GM23338 (cell line): ENCODE data around the gene ANKS1B. TPM values are rescaled to one million over a fixed set of nuclear protein-coding genes. Genes with fewer than 3 reads are reported as not detected.

Experiments
- ATAC-seq: fragments of 200-7000 bp; cut with Tn5 transposase; 3 replicates; pipeline ENCODE4 v1.9.1; 2020
- DNase-seq: peaks from one replicate; pipeline ENCODE4 v3.0.0-alpha.2; 2015; ENCODE audit warnings: low spot score
- H2AFZ ChIP-seq: fragments of 200-600 bp; sonication (generic); 2 replicates; pipeline ENCODE4 v1.8.0; 2016; ENCODE audit warnings: antibody characterized with exemption, mild to moderate bottlenecking, moderate library complexity
- H3F3A ChIP-seq: fragments of 200-600 bp; sonication (generic); replicated peaks from 2 replicates; pipeline ENCODE4 v1.8.0; 2017; ENCODE audit warnings: antibody characterized with exemption, mixed run types, low read depth
- H3K27ac ChIP-seq: fragments of 200-600 bp; sonication (generic); 2 replicates; pipeline ENCODE4 v1.6.1; 2016; ENCODE audit warnings: low read depth
- H3K27me3 ChIP-seq: fragments of 200-600 bp; sonication (generic); 2 replicates; pipeline ENCODE4 v1.8.0; 2016; ENCODE audit warnings: mild to moderate bottlenecking, mixed run types, moderate library complexity; ENCODE audit not compliant: insufficient read depth
- H3K36me3 ChIP-seq: fragments of 200-600 bp; sonication (generic); 2 replicates; pipeline ENCODE4 v1.8.0; 2016; ENCODE audit warnings: mild to moderate bottlenecking; ENCODE audit not compliant: insufficient read depth
- H3K4me1 ChIP-seq: fragments of 200-600 bp; sonication (generic); 2 replicates; pipeline ENCODE4 v1.8.0; 2016; ENCODE audit warnings: mild to moderate bottlenecking, moderate library complexity; ENCODE audit not compliant: insufficient read depth
- H3K4me2 ChIP-seq: fragments of 200-600 bp; sonication (generic); 2 replicates; pipeline ENCODE4 v1.7.1; 2017; ENCODE audit warnings: mixed run types
- H3K4me3 ChIP-seq: fragments of 200-600 bp; sonication (generic); 2 replicates; pipeline ENCODE4 v1.6.1; 2016; ENCODE audit warnings: mixed run types
- H3K79me2 ChIP-seq: fragments of 200-600 bp; sonication (generic); replicated peaks from 2 replicates; pipeline ENCODE4 v1.8.0; 2017; ENCODE audit warnings: mild to moderate bottlenecking; ENCODE audit not compliant: insufficient read depth
- H3K9me2 ChIP-seq: fragments of 200-600 bp; sonication (generic); 2 replicates; pipeline ENCODE4 v1.8.0; 2017; ENCODE audit not compliant: insufficient read depth
- H4K20me1 ChIP-seq: fragments of 200-600 bp; sonication (generic); replicated peaks from 2 replicates; pipeline ENCODE4 v1.8.0; 2017; ENCODE audit warnings: mild to moderate bottlenecking; ENCODE audit not compliant: insufficient read depth
- H3K27ac Mint-ChIP-seq: 2 replicates; pipeline ENCODE4 v1.8.0; 2020; ENCODE audit warnings: inconsistent platforms, mild to moderate bottlenecking, moderate library complexity, mixed read lengths
- H3K27me3 Mint-ChIP-seq: 3 replicates; pipeline ENCODE4 v1.8.0; 2022; ENCODE audit warnings: low read depth, mild to moderate bottlenecking, moderate library complexity, mixed read lengths, inconsistent platforms; ENCODE audit not compliant: insufficient read depth, poor library complexity
- H3K36me3 Mint-ChIP-seq: 3 replicates; pipeline ENCODE4 v1.8.0; 2021; ENCODE audit warnings: low read depth, mild to moderate bottlenecking, inconsistent platforms, moderate library complexity, mixed read lengths
- H3K4me1 Mint-ChIP-seq: 3 replicates; pipeline ENCODE4 v1.8.0; 2020; ENCODE audit warnings: mild to moderate bottlenecking, inconsistent platforms, mixed read lengths
- H3K4me3 Mint-ChIP-seq: 3 replicates; pipeline ENCODE4 v1.8.0; 2021; ENCODE audit warnings: moderate library complexity, mild to moderate bottlenecking, inconsistent platforms, mixed read lengths
- H3K9me3 Mint-ChIP-seq: 3 replicates; pipeline ENCODE4 v1.8.0; 2020; ENCODE audit warnings: moderate library complexity, mild to moderate bottlenecking, inconsistent platforms, mixed read lengths
- STAT1 ChIP-seq: IDR thresholded peaks from one replicate; pipeline ENCODE4 v1.6.1; 2016; ENCODE audit warnings: antibody characterized with exemption; ENCODE audit not compliant: unreplicated experiment
- polyA plus RNA-seq: library from polyadenylated mRNA; unstranded; fragments of >200 nt; fragmentation: Nextera tagmentation; extraction: Ambion mirVana; gene quantifications from 2 replicates; pipeline ENCODE4 v1.2.1, GENCODE V29; 2016
- total RNA-seq: library from RNA; depleted of rRNA; stranded (reverse); fragments of >200 nt; shearing (Covaris generic); gene quantifications from 2 replicates; pipeline ENCODE4 v1.2.3, GENCODE V29; 2014
- TF ChIP-seq, protein P1 (sequence below): fragments of 250-450 bp; sonication (Bioruptor Pico); IDR thresholded peaks from 2 replicates; pipeline ENCODE4 v1.5.0; 2020; ENCODE audit warnings: mild to moderate bottlenecking, moderate library complexity

Gene ANKS1B
- total and polyA plus RNA-seq, 2 experiments from 2014 or later, result 4.3 to 5.8 TPM

DNA sequence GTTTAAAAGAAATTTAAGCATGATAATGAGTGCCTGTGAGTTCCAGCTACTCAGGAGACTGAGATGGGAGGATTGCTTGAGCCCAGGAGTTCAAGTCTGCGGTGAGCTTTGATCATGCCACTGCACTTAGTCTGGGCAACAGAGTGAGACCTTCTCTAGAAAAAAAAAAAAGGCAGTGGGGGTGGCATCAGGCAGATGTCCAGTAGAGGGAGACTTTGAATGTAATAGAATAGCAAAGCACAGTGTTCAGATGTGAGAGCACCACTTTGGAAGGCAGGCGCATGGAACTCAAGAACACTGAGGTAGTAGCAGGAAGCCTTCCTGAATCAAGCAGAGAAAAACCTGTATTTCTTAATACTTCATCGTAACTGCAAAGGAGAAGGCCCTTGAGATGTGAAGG, 731.7 kb downstream of the ANKS1B start (continued):
- TF ChIP-seq, protein P1, sequence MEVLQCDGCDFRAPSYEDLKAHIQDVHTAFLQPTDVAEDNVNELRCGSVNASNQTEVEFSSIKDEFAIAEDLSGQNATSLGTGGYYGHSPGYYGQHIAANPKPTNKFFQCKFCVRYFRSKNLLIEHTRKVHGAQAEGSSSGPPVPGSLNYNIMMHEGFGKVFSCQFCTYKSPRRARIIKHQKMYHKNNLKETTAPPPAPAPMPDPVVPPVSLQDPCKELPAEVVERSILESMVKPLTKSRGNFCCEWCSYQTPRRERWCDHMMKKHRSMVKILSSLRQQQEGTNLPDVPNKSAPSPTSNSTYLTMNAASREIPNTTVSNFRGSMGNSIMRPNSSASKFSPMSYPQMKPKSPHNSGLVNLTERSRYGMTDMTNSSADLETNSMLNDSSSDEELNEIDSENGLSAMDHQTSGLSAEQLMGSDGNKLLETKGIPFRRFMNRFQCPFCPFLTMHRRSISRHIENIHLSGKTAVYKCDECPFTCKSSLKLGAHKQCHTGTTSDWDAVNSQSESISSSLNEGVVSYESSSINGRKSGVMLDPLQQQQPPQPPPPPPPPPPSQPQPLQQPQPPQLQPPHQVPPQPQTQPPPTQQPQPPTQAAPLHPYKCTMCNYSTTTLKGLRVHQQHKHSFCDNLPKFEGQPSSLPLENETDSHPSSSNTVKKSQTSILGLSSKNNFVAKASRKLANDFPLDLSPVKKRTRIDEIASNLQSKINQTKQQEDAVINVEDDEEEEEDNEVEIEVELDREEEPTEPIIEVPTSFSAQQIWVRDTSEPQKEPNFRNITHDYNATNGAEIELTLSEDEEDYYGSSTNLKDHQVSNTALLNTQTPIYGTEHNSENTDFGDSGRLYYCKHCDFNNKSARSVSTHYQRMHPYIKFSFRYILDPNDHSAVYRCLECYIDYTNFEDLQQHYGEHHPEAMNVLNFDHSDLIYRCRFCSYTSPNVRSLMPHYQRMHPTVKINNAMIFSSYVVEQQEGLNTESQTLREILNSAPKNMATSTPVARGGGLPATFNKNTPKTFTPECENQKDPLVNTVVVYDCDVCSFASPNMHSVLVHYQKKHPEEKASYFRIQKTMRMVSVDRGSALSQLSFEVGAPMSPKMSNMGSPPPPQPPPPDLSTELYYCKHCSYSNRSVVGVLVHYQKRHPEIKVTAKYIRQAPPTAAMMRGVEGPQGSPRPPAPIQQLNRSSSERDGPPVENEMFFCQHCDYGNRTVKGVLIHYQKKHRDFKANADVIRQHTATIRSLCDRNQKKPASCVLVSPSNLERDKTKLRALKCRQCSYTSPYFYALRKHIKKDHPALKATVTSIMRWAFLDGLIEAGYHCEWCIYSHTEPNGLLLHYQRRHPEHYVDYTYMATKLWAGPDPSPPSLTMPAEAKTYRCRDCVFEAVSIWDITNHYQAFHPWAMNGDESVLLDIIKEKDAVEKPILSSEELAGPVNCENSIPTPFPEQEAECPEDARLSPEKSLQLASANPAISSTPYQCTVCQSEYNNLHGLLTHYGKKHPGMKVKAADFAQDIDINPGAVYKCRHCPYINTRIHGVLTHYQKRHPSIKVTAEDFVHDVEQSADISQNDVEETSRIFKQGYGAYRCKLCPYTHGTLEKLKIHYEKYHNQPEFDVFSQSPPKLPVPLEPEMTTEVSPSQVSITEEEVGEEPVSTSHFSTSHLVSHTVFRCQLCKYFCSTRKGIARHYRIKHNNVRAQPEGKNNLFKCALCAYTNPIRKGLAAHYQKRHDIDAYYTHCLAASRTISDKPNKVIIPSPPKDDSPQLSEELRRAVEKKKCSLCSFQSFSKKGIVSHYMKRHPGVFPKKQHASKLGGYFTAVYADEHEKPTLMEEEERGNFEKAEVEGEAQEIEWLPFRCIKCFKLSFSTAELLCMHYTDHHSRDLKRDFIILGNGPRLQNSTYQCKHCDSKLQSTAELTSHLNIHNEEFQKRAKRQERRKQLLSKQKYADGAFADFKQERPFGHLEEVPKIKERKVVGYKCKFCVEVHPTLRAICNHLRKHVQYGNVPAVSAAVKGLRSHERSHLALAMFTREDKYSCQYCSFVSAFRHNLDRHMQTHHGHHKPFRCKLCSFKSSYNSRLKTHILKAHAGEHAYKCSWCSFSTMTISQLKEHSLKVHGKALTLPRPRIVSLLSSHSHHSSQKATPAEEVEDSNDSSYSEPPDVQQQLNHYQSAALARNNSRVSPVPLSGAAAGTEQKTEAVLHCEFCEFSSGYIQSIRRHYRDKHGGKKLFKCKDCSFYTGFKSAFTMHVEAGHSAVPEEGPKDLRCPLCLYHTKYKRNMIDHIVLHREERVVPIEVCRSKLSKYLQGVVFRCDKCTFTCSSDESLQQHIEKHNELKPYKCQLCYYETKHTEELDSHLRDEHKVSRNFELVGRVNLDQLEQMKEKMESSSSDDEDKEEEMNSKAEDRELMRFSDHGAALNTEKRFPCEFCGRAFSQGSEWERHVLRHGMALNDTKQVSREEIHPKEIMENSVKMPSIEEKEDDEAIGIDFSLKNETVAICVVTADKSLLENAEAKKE (CRISPR knock-in tag), result no peak

DNA sequence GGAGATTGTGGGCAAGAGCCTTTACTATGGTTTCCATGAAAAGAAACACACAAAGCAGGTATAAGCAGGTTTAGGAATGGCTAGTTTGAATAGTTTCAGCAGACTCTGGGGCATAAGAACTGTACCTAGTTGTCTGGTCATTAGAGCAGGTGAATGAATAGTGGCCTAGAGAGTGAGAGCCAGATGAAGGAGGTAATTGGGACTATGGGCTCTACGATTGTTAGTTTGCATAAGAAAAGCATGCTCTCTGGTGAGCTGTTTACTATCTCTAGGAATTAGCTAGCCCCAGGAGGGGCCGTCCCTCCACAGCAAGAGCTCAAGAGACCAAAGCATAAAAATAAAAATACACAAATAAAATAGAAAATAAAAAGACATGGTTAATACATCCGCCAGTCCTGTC, 734.6 kb downstream of the ANKS1B start:
- H3K4me2 ChIP-seq, result peak overlapping the region; percentile 16; the same call in 1 of the 2 replicates
- Mint-ChIP-seq H3K4me3 (no peak overlapping the region), H3K9me3 (no peaks in the 10 kb centered on the region), H3K27me3 (no peaks in the 10 kb centered on the region), H3K27ac (no peak overlapping the region), H3K36me3 (no peaks in the 10 kb centered on the region), H3K4me1 (peaks cover 17% of the 10 kb centered on the region)
- H3K27ac ChIP-seq, result no peak overlapping the region
- peak; percentile 61 for DNase-seq
- no peak overlapping the region for H3K4me3 ChIP-seq
- H3F3A ChIP-seq, result no peaks in the 10 kb centered on the region
- no peaks in the 10 kb centered on the region for H3K27me3 ChIP-seq
- TF ChIP-seq, protein P1 (CRISPR knock-in tag), result peak; percentile 90
- TF ChIP-seq STAT1, result no peak
- no peaks in the 10 kb centered on the region for H3K79me2 ChIP-seq
- H4K20me1 ChIP-seq, result no peaks in the 10 kb centered on the region
- peak overlapping the region; percentile 4; the same call in 1 of the 2 replicates for H2AFZ ChIP-seq
- H3K36me3 ChIP-seq, result no peaks in the 10 kb centered on the region
- peak; percentile 97 for ATAC-seq
- peaks cover 29% of the 10 kb centered on the region for H3K4me1 ChIP-seq
- H3K9me2 ChIP-seq, result no peaks in the 10 kb centered on the region
